SU-DHL-6 (cell line): ENCODE data around the gene DSG4.

ENCODE experiments used
- CTCF ChIP-seq: fragments of 200-600 bp; sonication (generic); IDR thresholded peaks from one replicate; pipeline ENCODE4 v1.5.1; 2017; ENCODE audit warnings: antibody characterized with exemption, mild to moderate bottlenecking, low read length, moderate library complexity; ENCODE audit not compliant: insufficient read depth, poor library complexity, severe bottlenecking
- EZH2phosphoT487 ChIP-seq: fragments of 200-600 bp; sonication (generic), shearing (Covaris generic); conservative IDR thresholded peaks from 2 replicates; pipeline ENCODE4 v1.6.1; 2018; ENCODE audit warnings: mild to moderate bottlenecking, antibody characterized with exemption, low read length, moderate library complexity, mixed read lengths

GRCh38 chr18:31403409-31403808 lies 26.8 kb downstream of the DSG4 start:
- no peak for TF ChIP-seq CTCF
- no peak for TF ChIP-seq EZH2phosphoT487
